Measurements from ENCODE around the gene TLCD5. TPM values are rescaled to one million over a fixed set of nuclear protein-coding genes. Genes with fewer than 3 reads are reported as not detected.
A peak's percentile ranks its signal among the peaks of the same experiment; 100 is the strongest.

Gene TLCD5
- total RNA-seq, 2 donors from 2014 or later, result 3.0 to 3.1 TPM

GRCh38 chr11:120378474-120378873, 53.4 kb downstream of the TLCD5 start:
- H3K4me3 ChIP-seq, result no peak overlapping the region
- intact Hi-C loops (cut with DNase I), result no loop called here
- H3K4me1 ChIP-seq, result peaks cover 12% of the 10 kb centered on the region
- no peak overlapping the region for H3K27ac ChIP-seq
- no peaks in the 10 kb centered on the region for H3K36me3 ChIP-seq (replicated peaks in 1 of 2; ENCODE audit: insufficient read depth in 1 of 2, low read depth in 2 of 2)
- no peak for DNase-seq
- no peaks in the 10 kb centered on the region for H3K9me3 ChIP-seq
- no peaks in the 10 kb centered on the region for H3K27me3 ChIP-seq
- ATAC-seq, result no peak
- TF ChIP-seq POLR2A (IDR thresholded peaks at IDR 0.05) (no peak), CTCF (IDR thresholded peaks at IDR 0.05) (no peak)
- 72 to 91% methylated on average over 3 of the region's 3 CpGs for WGBS, 2 donors

- H3K4me1 ChIP-seq, result peaks cover 22% of the 10 kb centered on the region
- no peak for DNase-seq
- 84 to 87% methylated on average over 7 of the region's 7 CpGs for WGBS, 2 donors
- H3K4me3 ChIP-seq, result no peak overlapping the region
- ATAC-seq, result no peak
- no peak overlapping the region for H3K27ac ChIP-seq
- no peak for TF ChIP-seq POLR2A (IDR thresholded peaks at IDR 0.05)
- TF ChIP-seq CTCF (IDR thresholded peaks at IDR 0.05), result no peak
- no peaks in the 10 kb centered on the region for H3K36me3 ChIP-seq (replicated peaks in 1 of 2; ENCODE audit: insufficient read depth in 1 of 2, low read depth in 2 of 2)
- intact Hi-C loops (cut with DNase I), result no loop called here
- H3K27me3 ChIP-seq, result no peaks in the 10 kb centered on the region
- H3K9me3 ChIP-seq, result no peaks in the 10 kb centered on the region
Observed at GRCh38 chr11:120381401-120381800, 56.3 kb downstream of the TLCD5 start.

Small RNA genes lying within 50 kb of the gene (small RNA-seq; reads per million reads assigned to genes)
- gene RF00100, result 41.1 reads per million, percentile 95 among the genes with 10 or more reads in this experiment

Other genes starting within 250 kb of the TLCD5 start
- gene TRIM29, start 187.2 kb upstream of the TLCD5 start, total RNA-seq, result 1 to 10 TPM in 1 of 2 donors, under 1 TPM in 1; 0.26 to 6.3 TPM
- gene OAF, start 114.3 kb upstream of the TLCD5 start, total RNA-seq, result 10 to 100 TPM; 53.7 to 67.7 TPM
- gene POU2F3, start 85.2 kb upstream of the TLCD5 start, total RNA-seq, result under 1 TPM in 1 of 2 donors, not detected in 1; 0.26 TPM
- gene ARHGEF12, start 11.1 kb downstream of the TLCD5 start, total RNA-seq, result 10 to 100 TPM; 46.5 to 71.1 TPM
- not detected for gene GRIK4, start 186.4 kb downstream of the TLCD5 start, total RNA-seq